ENCODE measurements around the gene HOGA1. TPM values are rescaled to one million over a fixed set of nuclear protein-coding genes. Genes with fewer than 3 reads are reported as not detected.

The HOGA1 gene
- polyA plus RNA-seq, 1 donor (not counting 4 experiments of a cell fraction or from before 2014, with no cell fraction given): 1.0 TPM

DNA sequence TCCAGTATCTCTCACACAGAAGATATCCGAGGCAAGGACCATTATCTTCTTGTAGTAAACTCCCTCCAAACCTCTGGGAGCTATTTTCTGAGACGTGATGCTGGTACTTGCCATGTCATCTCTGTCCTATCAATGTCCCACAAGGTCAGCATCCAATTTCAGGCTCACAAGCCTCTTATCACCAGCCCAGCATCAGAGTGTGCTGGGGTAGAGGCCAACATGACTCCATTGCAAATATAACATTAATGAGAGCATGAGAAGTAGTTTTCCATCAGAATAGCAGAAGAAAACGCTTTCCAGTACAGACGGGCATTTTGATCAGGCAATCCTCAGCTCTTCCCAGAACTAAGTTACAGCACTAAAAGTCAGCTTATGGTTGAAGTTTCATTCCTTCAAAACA is 43.5 kb downstream of the HOGA1 start:
- H3K36me3 ChIP-seq (ENCODE audit: control insufficient read depth in 2 of 2, extremely low read depth in 1 of 2, insufficient read depth in 2 of 2, low read length in 2 of 2): no peaks in the 10 kb centered on the region
- dilution Hi-C loops (cut with MboI; ENCODE audit: extremely low pct_ligation_motif_present, low sequenced_read_pairs): no loop called here
- H3K4me2 ChIP-seq (ENCODE audit: control insufficient read depth, extremely low read depth, insufficient read depth, low read depth, low read length): no peak overlapping the region
- no peaks in the 10 kb centered on the region for H4K20me1 ChIP-seq (ENCODE audit: control insufficient read depth, extremely low read depth, insufficient read depth, low read length)
- H2AFZ ChIP-seq (ENCODE audit: control insufficient read depth, low read length): no peak overlapping the region
- TF ChIP-seq CTCF (optimal IDR thresholded peaks at IDR 0.05 in 1 of 3, IDR thresholded peaks at IDR 0.05 in 1 of 3, conservative IDR thresholded peaks at IDR 0.05 in 1 of 3; ENCODE audit: extremely low read depth in 1 of 3, insufficient read depth in 2 of 3, low read length in 3 of 3) (no peak), EZH2 (IDR thresholded peaks at IDR 0.05; ENCODE audit: low read length) (no peak)
- no peak overlapping the region for H3K4me3 ChIP-seq (ENCODE audit: control insufficient read depth in 2 of 3, extremely low read depth in 1 of 3, insufficient read depth in 2 of 3, low read depth in 1 of 3, low read length in 3 of 3)
- no peak for FAIRE-seq
- DNase-seq (ENCODE audit: low read depth, low spot score): no peak
- H3K9ac ChIP-seq (ENCODE audit: control insufficient read depth, extremely low read depth, insufficient read depth, low read length): no peak overlapping the region
- H3K9me3 ChIP-seq (ENCODE audit: control insufficient read depth, low read depth, low read length): no peaks in the 10 kb centered on the region
- peaks cover 4% of the 10 kb centered on the region for H3K4me1 ChIP-seq (ENCODE audit: control insufficient read depth, extremely low read depth, insufficient read depth, low read length)
- no peaks in the 10 kb centered on the region for H3K9me1 ChIP-seq (ENCODE audit: control insufficient read depth, extremely low read depth, insufficient read depth, low read length)
- peaks cover under 1% of the 10 kb centered on the region for H3K79me2 ChIP-seq (ENCODE audit: control insufficient read depth, insufficient read depth, low read length)
- no peak overlapping the region for H3K27ac ChIP-seq (ENCODE audit: control insufficient read depth, insufficient read depth, low read length)
- H3K27me3 ChIP-seq (ENCODE audit: control insufficient read depth, extremely low read depth, insufficient read depth, low read length): no peaks in the 10 kb centered on the region

- H3K79me2 ChIP-seq (ENCODE audit: control insufficient read depth, insufficient read depth, low read length): peaks cover 4% of the 10 kb centered on the region
- H3K9me3 ChIP-seq (ENCODE audit: control insufficient read depth, low read depth, low read length): no peaks in the 10 kb centered on the region
- H3K27ac ChIP-seq (ENCODE audit: control insufficient read depth, insufficient read depth, low read length): no peak overlapping the region
- no peak for DNase-seq (ENCODE audit: low read depth, low spot score)
- H3K36me3 ChIP-seq (ENCODE audit: control insufficient read depth in 2 of 2, extremely low read depth in 1 of 2, insufficient read depth in 2 of 2, low read length in 2 of 2): no peaks in the 10 kb centered on the region
- dilution Hi-C loops (cut with MboI; ENCODE audit: extremely low pct_ligation_motif_present, low sequenced_read_pairs): no loop called here
- H3K4me2 ChIP-seq (ENCODE audit: control insufficient read depth, extremely low read depth, insufficient read depth, low read depth, low read length): no peak overlapping the region
- no peak overlapping the region for H3K9ac ChIP-seq (ENCODE audit: control insufficient read depth, extremely low read depth, insufficient read depth, low read length)
- H3K4me1 ChIP-seq (ENCODE audit: control insufficient read depth, extremely low read depth, insufficient read depth, low read length): peaks cover 5% of the 10 kb centered on the region
- no peaks in the 10 kb centered on the region for H4K20me1 ChIP-seq (ENCODE audit: control insufficient read depth, extremely low read depth, insufficient read depth, low read length)
- H3K9me1 ChIP-seq (ENCODE audit: control insufficient read depth, extremely low read depth, insufficient read depth, low read length): no peaks in the 10 kb centered on the region
- no peak overlapping the region for H3K4me3 ChIP-seq (ENCODE audit: control insufficient read depth in 2 of 3, extremely low read depth in 1 of 3, insufficient read depth in 2 of 3, low read depth in 1 of 3, low read length in 3 of 3)
- TF ChIP-seq EZH2 (IDR thresholded peaks at IDR 0.05; ENCODE audit: low read length): no peak
- no peak for TF ChIP-seq CTCF (optimal IDR thresholded peaks at IDR 0.05 in 1 of 3, IDR thresholded peaks at IDR 0.05 in 1 of 3, conservative IDR thresholded peaks at IDR 0.05 in 1 of 3; ENCODE audit: extremely low read depth in 1 of 3, insufficient read depth in 2 of 3, low read length in 3 of 3)
- no peaks in the 10 kb centered on the region for H3K27me3 ChIP-seq (ENCODE audit: control insufficient read depth, extremely low read depth, insufficient read depth, low read length)
- H2AFZ ChIP-seq (ENCODE audit: control insufficient read depth, low read length): no peak overlapping the region
- no peak for FAIRE-seq
These were observed 44.0 kb downstream of the HOGA1 start for GRCh38 chr10:97628228-97628627.

All from keratinocyte (primary cell).